MM.1S (cell line): ENCODE data around the gene RAET1L.

Source experiments
- CTCF ChIP-seq: fragments of 300-600 bp; sonication (generic); IDR thresholded peaks from 2 replicates; pipeline ENCODE4 v1.5.1; 2016; ENCODE audit warnings: antibody characterized with exemption, low read length, mixed read lengths
- EZH2 ChIP-seq: fragments of 300-600 bp; sonication (generic); optimal IDR thresholded peaks from 2 replicates; pipeline ENCODE3; 2017; ENCODE audit warnings: low read depth, mild to moderate bottlenecking, antibody characterized with exemption, low read length, mixed read lengths

GRCh38 chr6:149991838-149992237 is 33.5 kb downstream of the RAET1L start:
- TF ChIP-seq EZH2 (no peak), CTCF (no peak)
